Gastrocnemius medialis (tissue), 4 donors: ENCODE measurements around the gene KISS1R.
"Not testable (repeated sequence)": the region's sequence is repeated elsewhere in the genome, so short reads cannot be mapped to it uniquely, and the experiment has no call there.

ENCODE experiments used
- POLR2A ChIP-seq, 2 donors: fragments of 450-650 bp; IDR thresholded peaks; one replicate each; pipeline ENCODE4 v1.6.1; 2017; ENCODE audit warnings: antibody characterized with exemption in 2 of 2, mild to moderate bottlenecking in 2 of 2, moderate library complexity in 2 of 2
- TF ChIP-seq, protein P1 (sequence below), 5 experiments: fragments of 450-650 bp in 3 of 5; fragments of 200-600 bp in 2 of 5; sonication (generic) in 2 of 5; IDR thresholded peaks in 4 of 5; conservative IDR thresholded peaks in 1 of 5; 1 replicate in 4 of 5; 2 replicates in 1 of 5; pipeline ENCODE4 v1.5.1; 2016 to 2019; ENCODE audit warnings: antibody characterized with exemption in 5 of 5, mild to moderate bottlenecking in 3 of 5, moderate library complexity in 3 of 5

DNA sequence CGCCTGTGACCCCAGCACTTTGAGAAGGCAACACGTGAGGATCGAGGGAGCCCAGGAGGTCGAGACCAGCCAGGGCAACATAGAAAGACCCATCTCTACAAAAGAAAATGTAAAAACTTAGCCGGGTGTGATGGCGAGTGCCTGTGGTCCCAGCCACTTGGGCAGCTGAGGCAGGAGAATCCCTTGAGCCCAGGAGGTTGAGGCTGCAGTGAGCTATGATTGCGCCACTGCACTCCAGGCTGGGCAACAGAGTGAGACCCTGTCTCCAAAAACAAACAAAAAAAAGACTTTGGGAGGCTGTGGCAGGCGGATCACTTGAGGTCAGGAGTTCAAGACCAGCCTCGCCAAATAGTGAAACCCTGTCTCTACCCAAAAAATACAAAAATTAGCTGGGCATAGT, 40.4 kb downstream of the KISS1R start:
- TF ChIP-seq, protein P1, sequence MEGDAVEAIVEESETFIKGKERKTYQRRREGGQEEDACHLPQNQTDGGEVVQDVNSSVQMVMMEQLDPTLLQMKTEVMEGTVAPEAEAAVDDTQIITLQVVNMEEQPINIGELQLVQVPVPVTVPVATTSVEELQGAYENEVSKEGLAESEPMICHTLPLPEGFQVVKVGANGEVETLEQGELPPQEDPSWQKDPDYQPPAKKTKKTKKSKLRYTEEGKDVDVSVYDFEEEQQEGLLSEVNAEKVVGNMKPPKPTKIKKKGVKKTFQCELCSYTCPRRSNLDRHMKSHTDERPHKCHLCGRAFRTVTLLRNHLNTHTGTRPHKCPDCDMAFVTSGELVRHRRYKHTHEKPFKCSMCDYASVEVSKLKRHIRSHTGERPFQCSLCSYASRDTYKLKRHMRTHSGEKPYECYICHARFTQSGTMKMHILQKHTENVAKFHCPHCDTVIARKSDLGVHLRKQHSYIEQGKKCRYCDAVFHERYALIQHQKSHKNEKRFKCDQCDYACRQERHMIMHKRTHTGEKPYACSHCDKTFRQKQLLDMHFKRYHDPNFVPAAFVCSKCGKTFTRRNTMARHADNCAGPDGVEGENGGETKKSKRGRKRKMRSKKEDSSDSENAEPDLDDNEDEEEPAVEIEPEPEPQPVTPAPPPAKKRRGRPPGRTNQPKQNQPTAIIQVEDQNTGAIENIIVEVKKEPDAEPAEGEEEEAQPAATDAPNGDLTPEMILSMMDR (IDR thresholded peaks at IDR 0.05 in 4 of 5, conservative IDR thresholded peaks at IDR 0.05 in 1 of 5) = not testable (repeated sequence)
- not testable (repeated sequence) for TF ChIP-seq POLR2A (IDR thresholded peaks at IDR 0.05)
